K562 (cell line): ENCODE data around the gene SLC22A3.

Experiments
- ELF1 ChIP-seq: fragments of 200-800 bp; sonication (Bioruptor generic); IDR thresholded peaks from 2 replicates; pipeline ENCODE4 v1.6.1; 2016; ENCODE audit warnings: missing genetic modification characterization, missing compliant biosample characterization
- EZH2 ChIP-seq: IDR thresholded peaks from 2 replicates; pipeline ENCODE4 v1.6.1; 2012; ENCODE audit warnings: low read depth, mild to moderate bottlenecking, inconsistent platforms, low read length, borderline replicate concordance
- LEF1 ChIP-seq: fragments of 450-650 bp; IDR thresholded peaks from 2 replicates; pipeline ENCODE4 v1.6.1; 2016; ENCODE audit warnings: mild to moderate bottlenecking
- NR2C1 ChIP-seq, 2 experiments: fragments of 450-650 bp; IDR thresholded peaks; 2 replicates each; pipeline ENCODE4 v1.6.1; 2017; ENCODE audit warnings: mild to moderate bottlenecking in 2 of 2, antibody characterized with exemption in 1 of 2, inconsistent platforms in 1 of 2, missing compliant biosample characterization in 1 of 2, missing genetic modification characterization in 1 of 2
- POLR2A ChIP-seq: fragments of 450-650 bp; conservative IDR thresholded peaks from 2 replicates; pipeline ENCODE4 v1.6.1; 2016
- SIX5 ChIP-seq, 2 experiments: IDR thresholded peaks; 2 replicates each; pipeline ENCODE4 v1.6.1; 2011; ENCODE audit warnings: low read length in 2 of 2, borderline replicate concordance in 1 of 2, low read depth in 1 of 2, mild to moderate bottlenecking in 1 of 2, moderate library complexity in 1 of 2; ENCODE audit not compliant: insufficient read depth in 1 of 2
- SMARCC2 ChIP-seq: fragments of 450-650 bp; IDR thresholded peaks from 2 replicates; pipeline ENCODE4 v1.6.1; 2017; ENCODE audit warnings: antibody characterized with exemption, moderate library complexity, mild to moderate bottlenecking, low read depth
- ZBED1 ChIP-seq: IDR thresholded peaks from 2 replicates; pipeline ENCODE4 v1.6.1; 2014
- ZBTB8A ChIP-seq: fragments of 450-650 bp; IDR thresholded peaks from 2 replicates; pipeline ENCODE4 v1.6.1; 2018; ENCODE audit warnings: mild to moderate bottlenecking, moderate library complexity; ENCODE audit not compliant: partially characterized antibody
- ZFP30 ChIP-seq: fragments of 250-450 bp; sonication (Bioruptor Pico); IDR thresholded peaks from 2 replicates; pipeline ENCODE4 v1.8.0; 2022; ENCODE audit warnings: moderate library complexity, mild to moderate bottlenecking, inconsistent platforms, borderline replicate concordance
- ZNF274 ChIP-seq: IDR thresholded peaks from 2 replicates; pipeline ENCODE4 v1.6.1; 2011; ENCODE audit warnings: low read depth, mild to moderate bottlenecking, low read length, moderate library complexity, borderline replicate concordance
- TF ChIP-seq, protein P1 (sequence below), 3 experiments: IDR thresholded peaks in 2 of 3; conservative IDR thresholded peaks in 1 of 3; 2 replicates each; pipeline ENCODE4 v1.5.1; 2011 to 2012; ENCODE audit warnings: low read length in 3 of 3, mild to moderate bottlenecking in 3 of 3, control low read depth in 2 of 3, improper control_type of control experiment in 1 of 3, inconsistent platforms in 1 of 3, low read depth in 1 of 3, mixed read lengths in 1 of 3, moderate library complexity in 1 of 3; ENCODE audit not compliant: insufficient read depth in 2 of 3

DNA sequence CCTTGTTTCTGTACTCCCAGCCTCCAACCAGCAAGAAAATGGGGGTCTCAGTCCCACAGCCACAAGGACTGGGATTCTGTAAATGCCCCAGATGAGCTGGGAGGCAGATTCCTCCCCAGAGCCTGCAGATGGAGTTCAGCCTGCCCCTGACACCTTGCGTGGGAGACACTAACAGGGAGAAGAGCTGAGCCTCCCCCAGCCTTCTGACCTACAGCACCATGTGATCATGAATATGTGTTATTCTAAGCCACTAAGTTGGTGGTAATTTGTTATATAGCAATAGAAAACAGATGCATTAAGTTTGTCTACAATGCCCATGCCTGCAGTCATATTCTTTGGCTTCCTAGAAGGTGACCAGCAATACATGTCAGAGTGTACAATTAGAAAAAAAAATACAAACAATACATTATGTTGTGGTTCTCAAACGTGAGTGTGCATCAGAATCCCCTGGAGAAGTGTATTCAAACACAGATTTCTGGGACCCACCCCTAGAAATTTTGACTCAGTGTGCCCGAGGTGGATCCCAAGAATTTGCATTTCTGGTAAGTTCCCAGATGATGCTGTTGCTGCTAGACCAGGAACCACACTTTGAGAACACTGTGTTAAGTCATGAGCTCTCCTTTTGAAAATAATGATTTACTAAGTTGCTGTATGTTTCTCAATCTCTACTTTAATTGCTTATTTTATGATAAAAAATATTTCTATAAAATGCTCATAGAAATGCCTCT lies 39.9 kb downstream of the SLC22A3 start:
- TF ChIP-seq ZBED1 (no peak), SMARCC2 (no peak), SIX5 (IDR thresholded peaks at IDR 0.05; ENCODE audit: borderline replicate concordance in 1 of 2, insufficient read depth in 1 of 2, low read depth in 1 of 2, low read length in 2 of 2) (no peak), POLR2A (no peak), ZFP30 (CRISPR knock-in tag) (no peak), ZNF274 (no peak), LEF1 (no peak), ZBTB8A (no peak), NR2C1 (IDR thresholded peaks at IDR 0.05) (no peak), NR2C1 (tag; IDR thresholded peaks at IDR 0.05) (no peak), EZH2 (no peak), ELF1 (tag) (no peak)
- TF ChIP-seq, protein P1, sequence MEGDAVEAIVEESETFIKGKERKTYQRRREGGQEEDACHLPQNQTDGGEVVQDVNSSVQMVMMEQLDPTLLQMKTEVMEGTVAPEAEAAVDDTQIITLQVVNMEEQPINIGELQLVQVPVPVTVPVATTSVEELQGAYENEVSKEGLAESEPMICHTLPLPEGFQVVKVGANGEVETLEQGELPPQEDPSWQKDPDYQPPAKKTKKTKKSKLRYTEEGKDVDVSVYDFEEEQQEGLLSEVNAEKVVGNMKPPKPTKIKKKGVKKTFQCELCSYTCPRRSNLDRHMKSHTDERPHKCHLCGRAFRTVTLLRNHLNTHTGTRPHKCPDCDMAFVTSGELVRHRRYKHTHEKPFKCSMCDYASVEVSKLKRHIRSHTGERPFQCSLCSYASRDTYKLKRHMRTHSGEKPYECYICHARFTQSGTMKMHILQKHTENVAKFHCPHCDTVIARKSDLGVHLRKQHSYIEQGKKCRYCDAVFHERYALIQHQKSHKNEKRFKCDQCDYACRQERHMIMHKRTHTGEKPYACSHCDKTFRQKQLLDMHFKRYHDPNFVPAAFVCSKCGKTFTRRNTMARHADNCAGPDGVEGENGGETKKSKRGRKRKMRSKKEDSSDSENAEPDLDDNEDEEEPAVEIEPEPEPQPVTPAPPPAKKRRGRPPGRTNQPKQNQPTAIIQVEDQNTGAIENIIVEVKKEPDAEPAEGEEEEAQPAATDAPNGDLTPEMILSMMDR (IDR thresholded peaks at IDR 0.05 in 2 of 3, conservative IDR thresholded peaks at IDR 0.05 in 1 of 3; ENCODE audit: insufficient read depth in 2 of 3, low read depth in 1 of 3, low read length in 3 of 3): no peak
